Activated CD8-positive, alpha-beta memory T cell treated with anti-CD3 and anti-CD28 coated beads for 36 hours (primary cell): ENCODE measurements around the gene KHDC4. TPM values are rescaled to one million over a fixed set of nuclear protein-coding genes. Genes with fewer than 3 reads are reported as not detected.

Source experiments
- CTCF ChIA-PET: fragments of 350-600 bp; sonication (Branson Sonifier 250); formaldehyde crosslinking; loops from one replicate; lab custom pipeline; 2021; ENCODE audit warnings: antibody characterized with exemption; lab: Charles Lee
- POLR2A ChIA-PET: fragments of 350-600 bp; sonication (Branson Sonifier 250); formaldehyde crosslinking; loops from one replicate; lab custom pipeline; 2021; ENCODE audit warnings: antibody characterized with exemption; lab: Charles Lee
- total RNA-seq, 2 experiments: library from RNA; stranded (reverse); gene quantifications; one replicate each; pipeline ENCODE4 v1.2.3, GENCODE V29; 2021

Gene KHDC4
- total RNA-seq, 2 experiments from 2014 or later: 66.4 to 67.2 TPM

GRCh38 chr1:155974208-155975115 is 40.2 kb upstream of the KHDC4 start:
- CTCF ChIA-PET: interaction anchor here (1.9 to 8.8 kb wide), 2 partner anchors 15 to 36 kb away, joined by 4 to 49 read pairs; no protein-coding TSS in a partner anchor
- POLR2A ChIA-PET: interaction anchor here (0.5 to 1.0 kb wide), 4 partner anchors 16 to 336 kb away, joined by 3 to 5 read pairs (median 3); partner anchors contain the start of gene KHDC4

DNA sequence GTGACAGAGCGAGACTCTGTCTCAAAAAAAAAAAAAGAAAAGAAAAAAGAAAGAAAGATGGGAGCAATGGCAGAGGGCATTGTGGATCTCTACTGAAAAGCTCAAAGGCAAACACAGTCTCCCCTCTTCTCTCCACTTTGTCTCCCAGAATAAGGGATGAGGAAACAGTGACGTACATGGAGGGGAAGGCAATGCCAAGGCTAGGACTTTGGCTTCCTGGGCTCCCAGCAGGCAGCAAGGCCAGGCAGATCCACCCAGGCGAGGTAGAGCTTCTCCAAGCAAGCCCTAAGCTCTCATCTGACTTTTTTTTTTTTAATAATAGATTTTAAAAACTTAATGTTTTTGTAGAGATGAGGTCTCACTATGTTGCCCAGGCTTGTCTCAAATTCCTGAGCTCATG is 39.5 kb upstream of the KHDC4 start:
- ChIA-PET POLR2A (interaction anchor here (0.5 kb wide), 2 partner anchors 51 to 336 kb away, joined by 3 read pairs; no protein-coding TSS in a partner anchor), CTCF (interaction anchor here (1.9 to 8.8 kb wide), 2 partner anchors 16 to 36 kb away, joined by 4 to 49 read pairs; no protein-coding TSS in a partner anchor)

- ChIA-PET POLR2A (no interaction called here), CTCF (no interaction called here)
These were observed 37.9 kb upstream of the KHDC4 start for GRCh38 chr1:155971910-155972809.

- ChIA-PET POLR2A (no interaction called here), CTCF (interaction anchor here (0.6 to 2.4 kb wide), 2 partner anchors 19 to 32 kb away, joined by 3 to 6 read pairs; no protein-coding TSS in a partner anchor)
These were observed 36.4 kb upstream of the KHDC4 start for GRCh38 chr1:155970531-155971167.

DNA sequence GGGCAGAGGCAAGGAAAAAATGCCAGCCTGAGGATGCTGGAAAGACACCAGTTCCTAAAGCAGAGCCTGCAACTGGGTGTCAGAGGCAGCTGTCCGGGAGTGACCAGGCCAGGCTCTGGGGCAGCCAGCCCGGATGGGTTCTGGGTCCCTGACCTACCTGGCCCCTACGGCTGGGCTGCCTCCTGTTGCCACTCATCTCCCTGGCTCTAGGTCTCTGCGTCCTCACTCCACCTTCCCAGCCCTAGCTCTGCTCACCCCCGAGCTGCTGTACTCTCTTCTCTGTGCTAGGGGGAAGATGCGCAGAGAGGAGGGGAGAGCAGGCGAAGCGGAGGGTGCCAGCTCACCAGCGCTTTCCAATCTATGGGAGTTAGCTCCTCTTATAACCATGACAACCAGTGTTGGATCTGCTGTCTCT is 35.2 kb upstream of the KHDC4 start:
- CTCF ChIA-PET: interaction anchor here (2.4 kb wide), 1 partner anchor 20 kb away, joined by 6 read pairs; no protein-coding TSS in a partner anchor
- POLR2A ChIA-PET: no interaction called here

- CTCF ChIA-PET: interaction anchor here (1.4 to 2.4 kb wide), 2 partner anchors 10 to 21 kb away, joined by 6 to 10 read pairs; partner anchors contain the start of gene ARHGEF2
- POLR2A ChIA-PET: interaction anchor here (1.0 to 1.7 kb wide), 3 partner anchors 9 to 70 kb away, joined by 3 to 17 read pairs (median 5); partner anchors contain the start of genes ARHGEF2 and KHDC4
These were observed 34.5 kb upstream of the KHDC4 start for GRCh38 chr1:155968670-155969069.

GRCh38 chr1:155968051-155968400 is 33.8 kb upstream of the KHDC4 start:
- POLR2A ChIA-PET: interaction anchor here (0.5 to 1.7 kb wide), 4 partner anchors 9 to 69 kb away, joined by 3 to 17 read pairs (median 6); partner anchors contain the start of genes ARHGEF2 and KHDC4
- CTCF ChIA-PET: interaction anchor here (0.8 to 1.7 kb wide), 4 partner anchors 9 to 30 kb away, joined by 3 to 10 read pairs (median 4); partner anchors contain the start of gene ARHGEF2

GRCh38 chr1:155967341-155968050 is 33.3 kb upstream of the KHDC4 start:
- POLR2A ChIA-PET: interaction anchor here (0.5 to 1.7 kb wide), 4 partner anchors 10 to 33 kb away, joined by 3 to 17 read pairs (median 6); partner anchors contain the start of genes ARHGEF2 and KHDC4

DNA sequence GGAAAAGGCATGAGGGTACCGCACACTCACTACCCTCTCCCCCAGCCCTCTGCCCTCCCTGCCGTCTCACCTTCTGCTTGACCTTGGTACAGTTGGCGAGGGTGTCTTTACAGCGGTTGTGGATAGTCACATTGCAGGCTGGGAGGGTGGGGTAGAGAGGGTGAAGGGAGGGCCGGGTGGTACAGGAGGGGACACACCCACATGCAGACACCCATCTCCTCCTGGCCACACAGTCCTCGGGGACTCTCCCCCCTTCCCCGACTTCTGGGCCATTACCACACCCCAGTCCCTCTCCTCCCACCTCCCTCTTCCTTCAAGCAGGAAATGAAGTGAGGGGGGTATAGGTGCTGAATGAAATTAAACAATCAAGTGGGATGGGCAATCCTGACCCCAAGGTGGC is 32.5 kb upstream of the KHDC4 start:
- CTCF ChIA-PET: interaction anchor here (1.3 to 1.7 kb wide), 2 partner anchors 23 to 29 kb away, joined by 3 to 4 read pairs; no protein-coding TSS in a partner anchor
- POLR2A ChIA-PET: interaction anchor here (0.6 kb wide), 1 partner anchor 18 kb away, joined by 3 read pairs; no protein-coding TSS in a partner anchor

More at GRCh38 chr1:155967341-155968050, 33.3 kb upstream of the KHDC4 start:
- CTCF ChIA-PET: interaction anchor here (0.8 to 1.7 kb wide), 4 partner anchors 10 to 29 kb away, joined by 3 to 10 read pairs (median 4); partner anchors contain the start of gene ARHGEF2

DNA sequence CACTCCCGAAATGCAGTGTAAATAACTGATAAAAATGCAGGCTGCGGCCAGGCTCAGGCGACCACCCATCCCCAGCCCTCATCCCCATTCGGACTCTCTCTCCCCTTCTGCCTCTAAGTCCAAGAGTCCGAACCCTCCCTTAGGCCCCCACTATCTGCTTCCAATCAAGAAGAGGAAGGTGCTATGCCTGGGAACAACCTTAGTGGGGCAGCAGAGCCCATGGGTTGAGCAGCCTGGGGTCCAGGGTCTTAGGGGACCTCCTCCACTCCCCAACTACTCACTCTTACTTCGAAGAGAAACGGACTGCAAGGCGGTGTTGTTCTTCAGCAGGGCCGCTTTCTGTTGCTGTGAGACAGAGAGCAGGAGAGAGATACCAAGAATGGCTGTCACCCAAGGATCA is 31.9 kb upstream of the KHDC4 start:
- ChIA-PET CTCF (no interaction called here), POLR2A (no interaction called here)

- ChIA-PET CTCF (no interaction called here), POLR2A (no interaction called here)
These were observed 30.0 kb upstream of the KHDC4 start for GRCh38 chr1:155964193-155964592.

DNA sequence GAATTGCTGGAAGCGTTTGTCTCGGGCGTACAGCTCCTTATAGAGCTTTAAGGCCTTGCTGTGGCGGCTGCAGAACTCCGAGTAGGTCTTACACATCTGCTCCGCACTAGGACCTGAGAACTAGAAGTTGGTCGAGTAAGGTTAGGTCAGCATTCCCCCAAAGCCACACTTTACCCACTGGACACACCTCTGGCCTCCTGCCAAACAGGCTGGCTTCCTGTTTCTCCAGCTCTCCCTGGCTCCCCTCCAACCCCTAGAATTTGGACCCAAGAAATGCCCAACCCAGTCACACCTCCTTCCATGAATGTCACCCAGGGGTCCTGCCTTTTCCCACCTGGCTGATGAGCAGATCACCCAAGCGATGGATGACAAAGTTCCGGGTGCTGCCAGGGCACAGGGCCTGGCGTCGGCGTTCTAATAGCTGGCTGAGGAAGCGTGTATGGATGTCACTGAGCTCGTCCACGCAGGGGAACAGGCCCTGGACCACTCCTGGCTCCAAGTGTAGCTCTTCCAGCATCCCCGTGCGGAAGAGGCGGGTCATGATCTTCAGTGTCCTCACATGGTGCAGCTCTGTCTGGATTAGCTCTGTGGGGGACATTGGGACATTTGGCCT is 28.5 kb upstream of the KHDC4 start:
- CTCF ChIA-PET: interaction anchor here (1.2 kb wide), 2 partner anchors 18 to 25 kb away, joined by 3 read pairs; no protein-coding TSS in a partner anchor
- POLR2A ChIA-PET: no interaction called here

DNA sequence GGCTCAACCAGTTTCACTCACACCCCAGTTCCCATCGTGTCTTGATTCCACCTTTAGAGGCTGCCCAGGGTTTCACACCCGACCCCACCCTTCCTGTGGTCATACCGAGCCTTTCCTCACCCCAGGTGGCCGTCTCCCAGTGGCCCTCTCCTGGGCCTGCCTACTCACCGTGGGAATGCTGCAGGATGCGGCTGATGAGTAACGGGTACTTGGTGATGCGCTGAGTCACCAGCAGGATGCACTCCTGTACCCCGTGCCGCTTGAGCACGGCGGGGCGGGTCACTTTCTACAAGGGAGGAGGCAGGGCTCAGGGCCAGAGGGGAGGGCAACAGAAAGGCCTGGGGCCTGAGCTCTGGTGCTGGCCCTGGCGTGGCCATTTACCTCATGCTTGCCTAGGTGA is 27.7 kb upstream of the KHDC4 start:
- POLR2A ChIA-PET: no interaction called here
- CTCF ChIA-PET: interaction anchor here (1.2 kb wide), 2 partner anchors 19 to 24 kb away, joined by 3 read pairs; no protein-coding TSS in a partner anchor

GRCh38 chr1:155960081-155960745 is 26.0 kb upstream of the KHDC4 start:
- POLR2A ChIA-PET: no interaction called here
- CTCF ChIA-PET: no interaction called here

DNA sequence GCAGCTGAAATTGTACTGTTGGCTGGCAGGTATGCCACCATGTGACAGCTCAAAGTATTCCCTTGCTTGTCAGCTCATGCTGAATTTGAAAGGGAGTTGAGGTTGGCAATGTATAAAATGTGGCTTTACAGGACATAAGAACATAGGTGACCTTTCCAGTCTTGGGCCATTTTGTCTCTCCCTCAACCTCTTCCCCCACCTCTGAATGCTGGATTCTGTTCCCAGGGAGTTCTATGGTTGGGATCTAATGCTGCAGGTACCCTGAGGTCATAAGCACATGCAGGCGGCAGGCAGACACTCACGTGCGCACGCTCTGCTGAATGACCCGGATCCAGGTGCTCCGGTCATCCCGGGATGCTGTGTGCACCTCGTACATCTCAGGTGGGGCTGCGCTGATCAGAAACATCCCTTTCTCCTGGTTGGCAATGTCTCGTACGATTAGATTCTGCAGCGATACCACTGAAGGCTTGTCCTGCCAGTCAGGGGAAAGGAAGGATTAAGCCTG is 23.2 kb upstream of the KHDC4 start:
- ChIA-PET CTCF (interaction anchor here (0.7 to 1.8 kb wide), 2 partner anchors 25 to 34 kb away, joined by 4 to 5 read pairs; no protein-coding TSS in a partner anchor), POLR2A (interaction anchor here (1.1 kb wide), 1 partner anchor 8 kb away, joined by 7 read pairs; no protein-coding TSS in a partner anchor)

GRCh38 chr1:155954645-155955044 is 20.4 kb upstream of the KHDC4 start:
- ChIA-PET POLR2A (no interaction called here), CTCF (interaction anchor here (1.2 to 2.0 kb wide), 2 partner anchors 11 to 16 kb away, joined by 5 to 6 read pairs; no protein-coding TSS in a partner anchor)
